ENCODE measurements around the gene GRB2. TPM values are rescaled to one million over a fixed set of nuclear protein-coding genes. Genes with fewer than 3 reads are reported as not detected.
A peak's percentile ranks its signal among the peaks of the same experiment; 100 is the strongest.

GRB2 gene
- total RNA-seq, 1 experiment from 2014 or later = 115 TPM

GRCh38 chr17:75271233-75271954, 134.1 kb downstream of the GRB2 start:
- H3K4me1 Mint-ChIP-seq (ENCODE audit: low read depth, unreplicated experiment) = peaks cover 15% of the 10 kb centered on the region
- peak; percentile 67 to 93 for DNase-seq
- H3K4me3 ChIP-seq (ENCODE audit: low read depth, low read length) = peak overlapping the region; percentile 97
- H3K4me1 ChIP-seq = peaks cover 14% of the 10 kb centered on the region; the same call in 1 of the 2 replicates
- no TSS peak for BruUV-seq (replicated peaks)
- peak; percentile 41 to 91 for TF ChIP-seq CTCF (IDR thresholded peaks at IDR 0.05; ENCODE audit: insufficient read depth in 1 of 2, low read depth in 1 of 2, low read length in 1 of 2, severe bottlenecking in 1 of 2, unreplicated experiment in 1 of 2)
- peaks cover 48% of the 10 kb centered on the region for H3K36me3 Mint-ChIP-seq (ENCODE audit: insufficient read depth, unreplicated experiment)
- no peaks in the 10 kb centered on the region for H3K9me3 Mint-ChIP-seq (ENCODE audit: unreplicated experiment)
- H3K27ac Mint-ChIP-seq (ENCODE audit: unreplicated experiment) = peak overlapping the region; percentile 1
- H3K4me3 Mint-ChIP-seq (ENCODE audit: unreplicated experiment) = peak overlapping the region; percentile 71
- intact Hi-C loops (cut with micrococcal nuclease; ENCODE audit: unreplicated experiment) = loop anchor here (2.0 kb wide), 2 partner anchors 17 to 133 kb away; partner anchors contain the start of genes GRB2 and SLC25A19
- ChIA-PET CTCF (interaction anchor here (0.5 to 3.2 kb wide), 40 partner anchors 8 to 1068 kb away, joined by 3 to 91 read pairs (median 4); partner anchors contain the start of genes GGA3, GRB2, LLGL2 and MRPS7), POLR2A (interaction anchor here (0.6 to 4.0 kb wide), 10 partner anchors 10 to 508 kb away, joined by 3 to 48 read pairs (median 5); partner anchors contain the start of genes GGA3, GRB2, MRPS7 and NUP85)
- no peaks in the 10 kb centered on the region for H3K27me3 Mint-ChIP-seq (ENCODE audit: insufficient read depth, unreplicated experiment)
- H3K27me3 ChIP-seq (replicated peaks; ENCODE audit: control insufficient read depth, insufficient read depth, low read length) = no peaks in the 10 kb centered on the region
- no peaks in the 10 kb centered on the region for H3K9me3 ChIP-seq
- H3K36me3 ChIP-seq (ENCODE audit: control insufficient read depth, insufficient read depth, low read length) = peaks cover 7% of the 10 kb centered on the region

- H3K27me3 ChIP-seq (replicated peaks; ENCODE audit: control insufficient read depth, insufficient read depth, low read length) = no peaks in the 10 kb centered on the region
- no peaks in the 10 kb centered on the region for H3K9me3 Mint-ChIP-seq (ENCODE audit: unreplicated experiment)
- H3K27me3 Mint-ChIP-seq (ENCODE audit: insufficient read depth, unreplicated experiment) = no peaks in the 10 kb centered on the region
- ChIA-PET CTCF (interaction anchor here (0.5 to 3.2 kb wide), 38 partner anchors 8 to 509 kb away, joined by 3 to 91 read pairs (median 4); partner anchors contain the start of genes GGA3, GRB2, LLGL2 and MRPS7), POLR2A (interaction anchor here (0.6 to 4.0 kb wide), 10 partner anchors 10 to 509 kb away, joined by 3 to 48 read pairs (median 5); partner anchors contain the start of genes GGA3, GRB2, MRPS7 and NUP85)
- H3K4me1 Mint-ChIP-seq (ENCODE audit: low read depth, unreplicated experiment) = peaks cover 15% of the 10 kb centered on the region
- TF ChIP-seq CTCF (IDR thresholded peaks at IDR 0.05; ENCODE audit: insufficient read depth in 1 of 2, low read depth in 1 of 2, low read length in 1 of 2, severe bottlenecking in 1 of 2, unreplicated experiment in 1 of 2) = no peak
- no peaks in the 10 kb centered on the region for H3K9me3 ChIP-seq
- BruUV-seq (replicated peaks) = no TSS peak
- peaks cover 7% of the 10 kb centered on the region for H3K36me3 ChIP-seq (ENCODE audit: control insufficient read depth, insufficient read depth, low read length)
- intact Hi-C loops (cut with micrococcal nuclease; ENCODE audit: unreplicated experiment) = loop anchor here (1.0 to 2.0 kb wide), 3 partner anchors 18 to 141 kb away; partner anchors contain the start of genes GRB2 and SLC25A19
- DNase-seq = no peak
- peaks cover 14% of the 10 kb centered on the region; the same call in 1 of the 2 replicates for H3K4me1 ChIP-seq
- H3K4me3 Mint-ChIP-seq (ENCODE audit: unreplicated experiment) = peak within 1 kb of the TSS; percentile 71
- peak within 1 kb of the TSS; percentile 84 for H3K27ac Mint-ChIP-seq (ENCODE audit: unreplicated experiment)
- peaks cover 51% of the 10 kb centered on the region for H3K36me3 Mint-ChIP-seq (ENCODE audit: insufficient read depth, unreplicated experiment)
- peak within 1 kb of the TSS; percentile 97 for H3K4me3 ChIP-seq (ENCODE audit: low read depth, low read length)
Measured at GRCh38 chr17:75270966-75271232, 134.6 kb downstream of the GRB2 start, which contains the start of gene MIF4GD. Gene MIF4GD, minus strand, starts transcription at chr17:75271231. Its CDS starts 1,036 bp downstream, at chr17:75270195.

- H3K27me3 ChIP-seq (replicated peaks; ENCODE audit: control insufficient read depth, insufficient read depth, low read length) = no peaks in the 10 kb centered on the region
- peaks cover 48% of the 10 kb centered on the region for H3K36me3 Mint-ChIP-seq (ENCODE audit: insufficient read depth, unreplicated experiment)
- no peaks in the 10 kb centered on the region for H3K9me3 Mint-ChIP-seq (ENCODE audit: unreplicated experiment)
- peak overlapping the region; percentile 97 for H3K4me3 ChIP-seq (ENCODE audit: low read depth, low read length)
- ChIA-PET CTCF (interaction anchor here (0.5 to 3.2 kb wide), 40 partner anchors 7 to 585 kb away, joined by 3 to 91 read pairs (median 4); partner anchors contain the start of genes GGA3, GRB2, LLGL2 and MRPS7), POLR2A (interaction anchor here (0.6 to 4.0 kb wide), 12 partner anchors 9 to 509 kb away, joined by 3 to 48 read pairs (median 4); partner anchors contain the start of genes GGA3, GRB2, MRPS7 and NUP85)
- no peaks in the 10 kb centered on the region for H3K9me3 ChIP-seq
- H3K4me1 Mint-ChIP-seq (ENCODE audit: low read depth, unreplicated experiment) = peaks cover 15% of the 10 kb centered on the region
- H3K27me3 Mint-ChIP-seq (ENCODE audit: insufficient read depth, unreplicated experiment) = no peaks in the 10 kb centered on the region
- H3K4me1 ChIP-seq = peaks cover 14% of the 10 kb centered on the region; the same call in 1 of the 2 replicates
- peaks cover 11% of the 10 kb centered on the region for H3K36me3 ChIP-seq (ENCODE audit: control insufficient read depth, insufficient read depth, low read length)
- H3K27ac Mint-ChIP-seq (ENCODE audit: unreplicated experiment) = peak overlapping the region; percentile 84
- no TSS peak for BruUV-seq (replicated peaks)
- intact Hi-C loops (cut with micrococcal nuclease; ENCODE audit: unreplicated experiment) = loop anchor here (1.0 to 2.0 kb wide), 3 partner anchors 18 to 142 kb away; partner anchors contain the start of genes GRB2 and SLC25A19
- TF ChIP-seq CTCF (IDR thresholded peaks at IDR 0.05; ENCODE audit: insufficient read depth in 1 of 2, low read depth in 1 of 2, low read length in 1 of 2, severe bottlenecking in 1 of 2, unreplicated experiment in 1 of 2) = peak; percentile 22 to 67
- H3K4me3 Mint-ChIP-seq (ENCODE audit: unreplicated experiment) = peak overlapping the region; percentile 71
- DNase-seq = peak; percentile 84 to 85
Measured at GRCh38 chr17:75270218-75270965, 135.1 kb downstream of the GRB2 start.
